Adrenal gland (tissue), 5 donors: ENCODE results near the gene OGFOD2.

ENCODE experiments used
- POLR2A ChIP-seq, 2 donors: fragments of 450-650 bp; IDR thresholded peaks; one replicate each; pipeline ENCODE4 v1.6.1; 2017; ENCODE audit warnings: antibody characterized with exemption in 2 of 2, mild to moderate bottlenecking in 2 of 2, moderate library complexity in 1 of 2
- TF ChIP-seq, protein P1 (sequence below), 6 experiments: fragments of 450-650 bp in 4 of 6; fragments of 200-600 bp in 2 of 6; sonication (generic) in 1 of 6; IDR thresholded peaks; 1 replicate in 5 of 6; 2 replicates in 1 of 6; pipeline versions ENCODE4 v1.5.1 to v1.8.0; 2016 to 2021; ENCODE audit warnings: antibody characterized with exemption in 6 of 6, mild to moderate bottlenecking in 2 of 6, moderate library complexity in 1 of 6
- donor health status: DM: no; HTN: no; CAD: no.

DNA sequence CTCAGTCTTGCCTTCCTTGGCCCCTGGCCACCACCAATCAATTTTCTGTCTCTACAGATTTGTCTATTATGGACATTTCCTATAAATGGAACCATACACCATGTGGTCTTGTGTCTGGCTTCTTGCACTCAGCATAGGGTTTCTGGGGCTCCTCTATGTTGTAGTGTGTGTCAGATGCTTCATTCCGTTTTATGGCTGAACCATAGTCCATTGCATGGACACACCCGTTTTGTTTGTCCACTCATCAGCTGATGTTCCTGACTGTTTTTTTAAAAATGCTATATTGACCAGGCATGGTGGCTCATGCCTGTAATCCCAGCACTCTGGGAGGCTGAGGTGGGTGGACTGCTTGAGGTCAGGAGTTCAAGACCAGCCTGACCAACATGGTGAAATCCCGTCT, 26.4 kb downstream of the OGFOD2 start:
- TF ChIP-seq, protein P1, sequence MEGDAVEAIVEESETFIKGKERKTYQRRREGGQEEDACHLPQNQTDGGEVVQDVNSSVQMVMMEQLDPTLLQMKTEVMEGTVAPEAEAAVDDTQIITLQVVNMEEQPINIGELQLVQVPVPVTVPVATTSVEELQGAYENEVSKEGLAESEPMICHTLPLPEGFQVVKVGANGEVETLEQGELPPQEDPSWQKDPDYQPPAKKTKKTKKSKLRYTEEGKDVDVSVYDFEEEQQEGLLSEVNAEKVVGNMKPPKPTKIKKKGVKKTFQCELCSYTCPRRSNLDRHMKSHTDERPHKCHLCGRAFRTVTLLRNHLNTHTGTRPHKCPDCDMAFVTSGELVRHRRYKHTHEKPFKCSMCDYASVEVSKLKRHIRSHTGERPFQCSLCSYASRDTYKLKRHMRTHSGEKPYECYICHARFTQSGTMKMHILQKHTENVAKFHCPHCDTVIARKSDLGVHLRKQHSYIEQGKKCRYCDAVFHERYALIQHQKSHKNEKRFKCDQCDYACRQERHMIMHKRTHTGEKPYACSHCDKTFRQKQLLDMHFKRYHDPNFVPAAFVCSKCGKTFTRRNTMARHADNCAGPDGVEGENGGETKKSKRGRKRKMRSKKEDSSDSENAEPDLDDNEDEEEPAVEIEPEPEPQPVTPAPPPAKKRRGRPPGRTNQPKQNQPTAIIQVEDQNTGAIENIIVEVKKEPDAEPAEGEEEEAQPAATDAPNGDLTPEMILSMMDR (IDR thresholded peaks at IDR 0.05), result no peak
- no peak for TF ChIP-seq POLR2A (IDR thresholded peaks at IDR 0.05)
